Stomach smooth muscle (tissue), 2 donors: ENCODE measurements around the gene INPP4A.
A peak's percentile ranks its signal among the peaks of the same experiment; 100 is the strongest.

ENCODE experiments used
- H3K27ac ChIP-seq: one replicate; pipeline ENCODE4 v1.7.0; 2013; ENCODE audit warnings: mild to moderate bottlenecking, low read length, inconsistent platforms
- H3K27me3 ChIP-seq, 2 donors: one replicate each; pipeline ENCODE4 v1.7.0; 2013; ENCODE audit warnings: low read length in 2 of 2; ENCODE audit not compliant: insufficient read depth in 2 of 2, control insufficient read depth in 1 of 2
- H3K36me3 ChIP-seq, 2 donors: one replicate each; pipeline ENCODE4 v1.7.0; 2013; ENCODE audit warnings: low read length in 2 of 2; ENCODE audit not compliant: control insufficient read depth in 2 of 2, insufficient read depth in 2 of 2
- H3K4me1 ChIP-seq: one replicate; pipeline ENCODE4 v1.7.0; 2013; ENCODE audit warnings: low read length; ENCODE audit not compliant: control insufficient read depth, insufficient read depth
- H3K4me3 ChIP-seq, 2 donors: one replicate each; pipeline ENCODE4 v1.7.0; 2013; ENCODE audit warnings: low read length in 2 of 2
- H3K9ac ChIP-seq, 2 donors: one replicate each; pipeline ENCODE4 v1.7.0; 2013; ENCODE audit warnings: low read length in 2 of 2, mild to moderate bottlenecking in 1 of 2
- H3K9me3 ChIP-seq, 2 donors: one replicate each; pipeline ENCODE4 v1.7.0; 2013; ENCODE audit warnings: low read length in 2 of 2; ENCODE audit not compliant: control insufficient read depth in 2 of 2
- donor health status: healthy.
- donor health status: Pancreatic carcinoma.

The INPP4A gene

DNA sequence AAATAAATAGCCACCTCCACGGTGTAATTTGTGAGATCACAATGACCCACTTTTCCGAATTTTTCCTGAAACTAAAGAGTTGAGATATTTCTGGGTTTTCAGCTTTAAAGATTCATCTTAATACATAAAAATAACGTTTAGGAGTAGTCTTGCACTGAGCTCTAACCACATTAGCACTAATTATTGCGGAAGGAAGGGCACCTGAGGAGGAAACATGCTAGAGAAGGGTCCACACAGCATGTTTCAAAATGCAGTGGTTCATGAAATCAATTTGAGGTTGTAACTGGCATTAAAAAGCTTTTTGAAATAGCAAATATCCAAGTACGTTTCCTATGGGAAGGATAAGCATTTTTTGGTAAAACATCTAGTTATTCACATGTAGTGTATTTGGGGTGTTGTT lies 8.4 kb downstream of the INPP4A start:
- H3K9ac ChIP-seq, result no peak overlapping the region
- no peaks in the 10 kb centered on the region for H3K36me3 ChIP-seq
- H3K4me3 ChIP-seq, result no peak overlapping the region
- no peaks in the 10 kb centered on the region for H3K27me3 ChIP-seq
- H3K27ac ChIP-seq, result no peak overlapping the region
- H3K9me3 ChIP-seq, result no peaks in the 10 kb centered on the region
- peaks cover 49% of the 10 kb centered on the region for H3K4me1 ChIP-seq

DNA sequence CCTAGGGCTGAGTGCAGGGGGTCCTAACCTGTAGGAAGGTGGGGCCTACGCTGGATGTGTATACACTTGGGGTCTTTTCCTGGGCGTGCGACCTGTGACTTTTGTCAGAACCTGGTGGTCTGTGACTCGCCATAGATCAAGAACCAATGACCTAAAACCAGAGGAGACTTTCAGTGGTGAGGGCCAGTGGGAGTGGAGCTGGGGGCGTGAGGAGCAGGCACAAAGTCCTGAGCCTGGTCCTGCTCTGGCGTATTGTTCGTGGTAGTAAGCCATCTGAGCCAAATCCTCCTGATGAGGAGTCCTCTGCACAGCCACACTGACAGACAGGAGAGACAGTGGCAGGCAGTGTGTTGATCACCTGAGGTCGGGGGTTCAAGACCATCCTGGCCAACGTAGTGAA lies 8.9 kb downstream of the INPP4A start:
- Histone ChIP-seq H3K9me3 (no peaks in the 10 kb centered on the region), H3K4me3 (no peak overlapping the region), H3K4me1 (peaks cover 51% of the 10 kb centered on the region), H3K27ac (no peak overlapping the region), H3K36me3 (no peaks in the 10 kb centered on the region), H3K9ac (no peak overlapping the region), H3K27me3 (no peaks in the 10 kb centered on the region)

DNA sequence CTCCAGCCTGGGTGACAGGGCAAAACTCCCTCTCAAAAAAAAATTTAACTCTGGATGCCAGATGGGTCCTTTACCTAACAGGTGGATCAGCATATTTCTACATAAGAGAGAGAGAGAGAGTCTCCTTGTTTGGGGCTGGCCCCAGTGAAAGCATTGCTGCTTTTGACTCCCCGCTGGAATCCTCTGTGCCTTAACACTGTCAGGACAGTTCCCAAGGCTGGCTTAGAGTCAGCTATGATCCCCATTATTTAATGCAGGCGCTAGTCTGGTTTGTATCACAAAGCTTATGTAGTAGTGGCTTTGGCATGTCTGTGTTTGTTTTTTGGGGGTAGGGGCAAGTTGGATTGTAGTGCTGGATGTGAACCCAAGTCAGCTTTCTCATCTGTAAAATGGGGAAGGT lies 9.4 kb downstream of the INPP4A start:
- Histone ChIP-seq H3K9me3 (no peaks in the 10 kb centered on the region), H3K4me3 (no peak overlapping the region), H3K9ac (no peak overlapping the region), H3K4me1 (peaks cover 54% of the 10 kb centered on the region), H3K27ac (peak overlapping the region; percentile 11), H3K36me3 (no peaks in the 10 kb centered on the region), H3K27me3 (no peaks in the 10 kb centered on the region)

DNA sequence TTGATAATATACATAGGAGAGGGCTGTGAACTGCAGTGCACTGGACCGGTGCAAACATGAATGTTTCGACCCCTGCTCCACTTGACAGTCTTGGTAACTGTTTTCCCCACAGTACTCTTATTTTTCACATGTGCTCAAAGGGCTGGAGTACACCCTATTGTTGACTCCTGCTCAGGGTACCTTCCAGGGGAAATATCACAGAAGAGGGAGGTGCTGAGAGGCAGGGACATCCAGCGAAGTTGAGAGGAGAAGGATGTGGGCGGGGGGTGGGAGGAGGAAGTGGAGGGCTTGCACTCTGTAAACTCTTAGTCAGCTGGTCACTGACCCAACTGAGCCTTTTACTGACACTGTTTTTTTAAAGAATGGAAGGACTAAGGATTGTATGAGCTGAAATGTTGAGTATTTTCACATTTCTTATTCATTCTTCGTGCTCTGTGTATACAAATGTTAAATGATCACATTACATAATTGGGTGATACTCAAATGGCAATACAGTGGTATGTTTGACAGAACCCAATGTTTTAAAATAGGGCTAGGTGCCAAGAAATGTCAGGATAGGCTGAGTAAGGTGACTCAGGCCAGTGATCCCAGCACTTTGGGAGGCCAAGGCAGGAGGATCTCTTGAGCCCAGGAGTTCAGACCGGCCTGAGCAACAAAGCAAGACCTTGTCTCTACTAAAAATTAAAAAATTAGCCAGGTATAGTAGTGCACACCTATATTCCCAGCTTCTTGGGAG lies 10.0 kb downstream of the INPP4A start:
- Histone ChIP-seq H3K9me3 (no peaks in the 10 kb centered on the region), H3K4me1 (peaks cover 58% of the 10 kb centered on the region), H3K27me3 (no peaks in the 10 kb centered on the region), H3K36me3 (no peaks in the 10 kb centered on the region), H3K4me3 (no peak overlapping the region), H3K9ac (no peak overlapping the region), H3K27ac (peak overlapping the region; percentile 11)

DNA sequence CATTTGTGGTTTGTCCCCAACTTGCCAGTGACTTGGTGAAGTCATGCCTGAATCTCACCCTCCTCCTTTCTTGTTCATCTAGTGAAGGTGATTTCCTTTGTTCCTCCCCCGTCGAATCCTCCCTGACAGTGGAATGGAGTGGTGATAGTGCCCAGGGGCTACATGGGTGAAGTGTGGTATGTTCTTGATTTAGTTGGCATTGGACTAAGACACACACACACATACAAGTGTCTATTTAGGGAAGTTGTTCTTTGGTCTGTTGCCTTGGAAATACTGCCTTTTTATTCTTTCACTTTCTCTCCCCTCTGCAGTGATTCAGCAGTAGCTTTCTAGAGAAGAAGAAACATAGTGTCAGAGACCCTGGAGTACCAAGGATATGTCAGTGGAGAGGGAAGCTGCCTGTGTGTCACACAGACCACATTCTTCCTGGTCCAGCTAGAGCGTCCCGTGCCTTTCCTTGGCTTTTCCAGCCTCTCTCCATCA lies 10.9 kb downstream of the INPP4A start:
- Histone ChIP-seq H3K27ac (no peak overlapping the region), H3K9me3 (no peaks in the 10 kb centered on the region), H3K36me3 (no peaks in the 10 kb centered on the region), H3K27me3 (no peaks in the 10 kb centered on the region), H3K4me1 (peaks cover 62% of the 10 kb centered on the region), H3K4me3 (peak overlapping the region in 1 of 2 donors; percentile 40), H3K9ac (no peak overlapping the region)

DNA sequence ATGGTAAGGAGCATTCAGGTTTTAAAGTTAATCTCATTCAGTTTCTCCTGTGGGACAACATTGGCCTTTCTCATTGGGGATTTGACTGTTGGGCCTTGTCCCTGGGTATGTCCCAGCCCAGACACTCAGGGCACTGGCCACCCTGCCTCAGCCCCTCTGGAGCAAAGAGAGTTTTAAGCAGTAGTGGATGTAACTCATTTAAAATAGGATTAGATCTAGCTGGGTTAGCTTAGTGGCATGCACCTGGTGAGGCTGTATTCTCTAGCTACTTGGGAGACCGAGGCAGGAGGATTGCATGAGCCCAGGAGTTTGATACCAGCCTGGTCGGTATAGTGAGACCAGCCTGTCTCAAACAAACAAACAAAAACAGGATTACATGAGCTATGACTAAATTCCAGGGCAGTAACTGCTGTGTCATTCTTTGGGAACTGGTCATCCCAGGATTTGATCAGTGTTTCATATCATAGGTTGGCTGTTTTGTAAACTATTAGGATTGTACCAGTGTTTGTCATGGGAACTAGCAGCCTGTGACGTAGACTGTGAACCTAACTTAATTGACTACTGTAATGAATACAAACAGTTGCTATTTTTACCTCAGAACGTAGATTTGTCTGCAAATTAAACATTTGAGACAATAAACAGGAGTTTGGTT lies 12.5 kb downstream of the INPP4A start:
- Histone ChIP-seq H3K4me1 (peaks cover 62% of the 10 kb centered on the region), H3K27ac (peak overlapping the region; percentile 62), H3K9me3 (no peaks in the 10 kb centered on the region), H3K36me3 (no peaks in the 10 kb centered on the region), H3K27me3 (no peaks in the 10 kb centered on the region), H3K4me3 (no peak overlapping the region), H3K9ac (no peak overlapping the region)

DNA sequence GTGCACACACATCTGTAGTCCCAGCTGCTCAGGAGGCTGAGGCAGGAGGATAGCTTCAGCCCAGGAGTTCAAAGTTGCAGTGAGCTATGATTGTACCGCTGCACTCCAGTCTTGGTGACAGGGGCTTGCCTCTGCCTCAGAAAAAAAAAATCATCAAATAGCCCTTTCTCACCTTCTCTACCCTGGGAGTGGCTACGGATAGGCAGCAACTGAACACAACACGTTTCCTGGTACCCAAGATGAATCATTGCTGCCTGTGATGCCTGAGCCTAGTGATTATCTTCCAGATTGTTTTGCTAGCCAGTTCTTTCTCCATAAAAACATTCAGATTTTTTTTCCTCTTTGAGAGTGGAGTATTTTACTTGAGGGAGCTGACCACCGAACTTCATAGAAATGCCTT lies 13.5 kb downstream of the INPP4A start:
- Histone ChIP-seq H3K4me3 (no peak overlapping the region), H3K4me1 (peaks cover 53% of the 10 kb centered on the region), H3K36me3 (no peaks in the 10 kb centered on the region), H3K9ac (no peak overlapping the region), H3K9me3 (no peaks in the 10 kb centered on the region), H3K27ac (no peak overlapping the region), H3K27me3 (no peaks in the 10 kb centered on the region)

DNA sequence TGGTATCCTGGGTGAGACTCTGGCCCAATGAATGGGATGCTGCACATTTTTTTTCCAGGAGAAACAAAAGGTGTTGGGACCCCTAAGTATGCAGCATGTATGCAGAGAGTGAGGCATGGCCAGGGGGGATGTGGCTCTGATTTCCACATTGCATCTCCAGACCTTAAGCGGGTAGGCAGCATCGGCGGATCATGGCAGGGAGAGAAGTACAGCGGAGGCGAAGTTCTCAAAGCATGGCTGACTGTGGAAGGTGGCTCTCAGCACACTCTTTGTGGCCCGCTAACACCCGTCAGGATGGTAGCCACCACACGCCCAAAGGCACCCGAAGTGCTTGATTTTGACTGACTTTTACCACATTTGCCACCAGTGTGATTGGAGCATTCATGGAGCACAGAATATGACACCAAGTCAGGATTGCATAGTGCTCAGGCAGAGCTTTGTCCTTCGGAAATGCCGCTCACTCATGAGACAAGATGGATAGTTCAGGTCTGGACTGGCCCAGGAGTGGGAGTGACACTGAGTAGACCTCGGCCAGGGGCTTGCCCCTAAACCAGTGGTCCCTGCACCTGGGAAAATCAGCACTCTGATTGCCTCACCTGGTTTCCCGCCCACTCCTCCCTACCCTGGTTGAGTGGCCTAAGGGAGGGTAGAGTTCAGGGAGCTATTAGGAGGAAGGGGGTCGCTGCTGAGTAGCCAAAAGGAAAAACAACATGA lies 14.2 kb downstream of the INPP4A start:
- no peak overlapping the region for H3K9ac ChIP-seq

DNA sequence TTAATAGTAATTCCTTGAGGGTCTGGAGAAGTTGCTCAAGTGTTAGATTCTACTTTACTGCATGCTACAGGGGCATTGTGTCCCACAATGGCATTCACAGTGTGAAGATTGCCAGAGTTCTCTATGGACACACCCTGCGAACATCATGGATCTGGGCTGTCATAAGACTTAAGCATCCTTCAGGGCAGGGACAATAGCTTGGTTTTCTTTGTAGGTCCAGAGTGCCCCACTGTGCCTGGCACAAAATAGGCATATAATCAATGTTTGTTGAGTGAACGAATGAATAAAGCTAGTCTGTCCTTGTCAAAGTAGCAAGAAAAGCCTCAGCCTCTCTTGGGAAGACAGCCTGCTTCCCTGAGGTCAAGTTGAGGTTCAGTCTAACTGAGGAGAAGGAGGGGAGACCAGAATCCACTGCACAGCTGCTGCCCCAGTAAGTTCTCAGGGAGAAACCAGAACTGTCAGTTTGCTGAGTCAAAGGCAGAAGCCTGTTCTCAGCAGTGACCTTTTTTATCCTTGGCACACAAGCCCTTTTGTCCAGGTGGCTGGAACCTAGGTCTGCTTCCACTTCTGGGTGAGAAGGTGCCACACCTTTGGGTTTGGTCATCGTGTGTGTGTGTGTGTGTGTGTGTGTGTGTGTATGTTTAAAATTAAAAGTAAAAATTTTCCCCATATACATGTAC lies 15.0 kb downstream of the INPP4A start:
- Histone ChIP-seq H3K4me3 (no peak overlapping the region), H3K4me1 (peaks cover 53% of the 10 kb centered on the region), H3K27me3 (no peaks in the 10 kb centered on the region), H3K9me3 (no peaks in the 10 kb centered on the region), H3K36me3 (no peaks in the 10 kb centered on the region), H3K9ac (no peak overlapping the region), H3K27ac (no peak overlapping the region)

More for the DNA sequence above, 14.2 kb downstream of the INPP4A start:
- H3K9me3 ChIP-seq, result no peaks in the 10 kb centered on the region
- no peaks in the 10 kb centered on the region for H3K27me3 ChIP-seq
- no peak overlapping the region for H3K27ac ChIP-seq
- H3K4me1 ChIP-seq, result peaks cover 54% of the 10 kb centered on the region
- H3K36me3 ChIP-seq, result no peaks in the 10 kb centered on the region
- no peak overlapping the region for H3K4me3 ChIP-seq

DNA sequence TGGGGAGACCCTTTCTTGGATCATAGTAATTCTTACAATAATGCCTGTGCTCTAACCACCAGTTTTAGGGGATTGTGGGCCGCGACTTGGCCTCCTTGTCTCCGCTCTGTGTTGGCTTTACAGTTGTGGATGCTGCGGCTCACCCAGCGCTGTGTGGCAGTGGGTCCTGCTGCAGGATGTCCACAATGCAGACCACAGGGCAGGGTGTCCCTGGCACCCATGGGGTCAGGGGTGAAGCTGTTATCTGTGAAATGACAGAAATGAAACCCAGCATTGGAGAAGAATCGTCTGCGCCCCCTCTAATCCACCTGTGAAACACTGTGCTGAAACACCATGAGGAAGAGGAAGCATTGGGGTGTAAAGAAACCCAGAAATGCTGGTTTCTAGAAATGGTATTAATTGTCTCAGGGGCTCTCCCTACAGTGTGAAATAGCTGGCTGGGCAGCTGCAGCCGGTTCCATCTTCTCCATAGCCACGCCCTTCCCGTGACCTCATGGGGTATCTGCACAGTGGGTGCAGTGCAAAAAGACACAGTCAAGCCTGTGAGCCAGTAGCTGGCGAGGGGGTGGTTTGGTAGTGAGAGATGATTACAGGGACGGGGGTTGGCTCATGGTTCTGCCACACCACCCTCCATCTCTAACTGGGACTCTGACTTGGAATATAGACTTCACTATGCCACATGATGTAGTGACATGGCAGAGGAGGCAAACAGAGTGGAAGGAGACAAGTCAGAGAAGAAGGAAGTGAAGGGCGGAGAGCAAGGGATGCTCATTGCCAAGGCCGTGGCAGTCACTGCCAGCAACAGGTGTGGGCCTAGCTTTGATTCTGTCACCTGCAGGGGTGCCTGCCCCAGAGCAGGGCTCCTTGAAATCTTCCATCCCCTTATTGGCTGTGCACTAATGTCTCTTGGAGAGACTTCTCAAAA lies 16.2 kb downstream of the INPP4A start:
- H3K9me3 ChIP-seq, result no peaks in the 10 kb centered on the region
- H3K4me3 ChIP-seq, result no peak overlapping the region
- peaks cover 56% of the 10 kb centered on the region for H3K4me1 ChIP-seq
- H3K9ac ChIP-seq, result peak overlapping the region in 1 of 2 donors; percentile 13
- H3K27ac ChIP-seq, result no peak overlapping the region
- no peaks in the 10 kb centered on the region for H3K36me3 ChIP-seq
- no peaks in the 10 kb centered on the region for H3K27me3 ChIP-seq
